Activated CD8-positive, alpha-beta T cell treated with anti-CD3 and anti-CD28 coated beads for 36 hours (primary cell): ENCODE data around the gene EXOC4. TPM values are rescaled to one million over a fixed set of nuclear protein-coding genes. Genes with fewer than 3 reads are reported as not detected.

ENCODE experiments used
- ATAC-seq: fragments of 200-7000 bp; cut with Tn5 transposase; one replicate; pipeline ENCODE4 v1.10.0; 2021; ENCODE audit warnings: mild to moderate bottlenecking, moderate library complexity
- CTCF ChIA-PET: fragments of 350-600 bp; sonication (Branson Sonifier 250); formaldehyde crosslinking; loops from one replicate; lab custom pipeline; 2021; ENCODE audit warnings: antibody characterized with exemption; lab: Charles Lee
- POLR2A ChIA-PET: fragments of 350-600 bp; sonication (Branson Sonifier 250); formaldehyde crosslinking; loops from one replicate; lab custom pipeline; 2021; ENCODE audit warnings: antibody characterized with exemption; lab: Charles Lee
- DNase-seq: peaks from one replicate; pipeline ENCODE4 v3.0.0-alpha.2; 2020
- H3K27ac Mint-ChIP-seq: one replicate; pipeline ENCODE4 v1.8.0; 2021; ENCODE audit warnings: mild to moderate bottlenecking, mixed read lengths
- H3K27me3 Mint-ChIP-seq: one replicate; pipeline ENCODE4 v1.8.0; 2021; ENCODE audit warnings: mixed read lengths
- H3K36me3 Mint-ChIP-seq: one replicate; pipeline ENCODE4 v1.8.0; 2021; ENCODE audit warnings: low read depth, mixed read lengths
- H3K4me1 Mint-ChIP-seq: one replicate; pipeline ENCODE4 v1.8.0; 2021; ENCODE audit warnings: low read depth, mixed read lengths
- H3K4me3 Mint-ChIP-seq: one replicate; pipeline ENCODE4 v1.8.0; 2021; ENCODE audit warnings: mild to moderate bottlenecking, moderate library complexity, mixed read lengths
- H3K9me3 Mint-ChIP-seq: one replicate; pipeline ENCODE4 v1.8.0; 2021; ENCODE audit warnings: mixed read lengths
- intact Hi-C: fragments of 100-400 bp; cut with micrococcal nuclease; formaldehyde crosslinking; loops from one replicate; pipeline ENCODE4 v1.10.0; 2022
- total RNA-seq, 2 experiments: library from RNA; stranded (reverse); gene quantifications; one replicate each; pipeline ENCODE4 v1.2.3, GENCODE V29; 2021
- TF ChIP-seq, protein P1 (sequence below): fragments of 200-600 bp; IDR thresholded peaks from one replicate; pipeline ENCODE4 v1.8.0; 2022; ENCODE audit warnings: antibody characterized with exemption, mild to moderate bottlenecking

Gene EXOC4
- total RNA-seq, 2 experiments from 2014 or later: 54.1 to 61.7 TPM

DNA sequence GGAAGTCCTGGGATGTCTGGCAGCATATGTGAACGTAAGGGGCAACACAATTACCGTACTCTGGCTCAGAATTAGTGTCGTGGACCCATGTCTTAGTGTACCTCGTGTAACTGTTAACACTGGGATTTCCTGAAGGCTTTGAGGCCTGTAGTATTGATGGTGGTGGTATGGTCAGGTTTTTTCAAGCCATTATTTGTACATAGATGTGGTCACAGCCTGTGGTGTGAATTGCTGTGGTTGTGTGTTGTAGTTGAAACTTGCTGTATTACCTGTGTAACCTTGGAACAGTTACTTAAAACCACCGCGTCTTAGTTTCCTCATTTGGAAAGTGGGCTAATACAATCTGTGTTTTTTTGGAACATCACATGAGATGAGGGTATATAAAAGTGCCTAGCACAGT, 5.3 kb downstream of the EXOC4 start:
- intact Hi-C loops: no loop called here
- Mint-ChIP-seq H3K27me3 (no peaks in the 10 kb centered on the region), H3K4me3 (no peak overlapping the region), H3K4me1 (peaks cover 39% of the 10 kb centered on the region), H3K27ac (peak overlapping the region; percentile 37), H3K9me3 (no peaks in the 10 kb centered on the region), H3K36me3 (peaks cover 28% of the 10 kb centered on the region)
- ChIA-PET POLR2A (no interaction called here), CTCF (no interaction called here)
- TF ChIP-seq, protein P1, sequence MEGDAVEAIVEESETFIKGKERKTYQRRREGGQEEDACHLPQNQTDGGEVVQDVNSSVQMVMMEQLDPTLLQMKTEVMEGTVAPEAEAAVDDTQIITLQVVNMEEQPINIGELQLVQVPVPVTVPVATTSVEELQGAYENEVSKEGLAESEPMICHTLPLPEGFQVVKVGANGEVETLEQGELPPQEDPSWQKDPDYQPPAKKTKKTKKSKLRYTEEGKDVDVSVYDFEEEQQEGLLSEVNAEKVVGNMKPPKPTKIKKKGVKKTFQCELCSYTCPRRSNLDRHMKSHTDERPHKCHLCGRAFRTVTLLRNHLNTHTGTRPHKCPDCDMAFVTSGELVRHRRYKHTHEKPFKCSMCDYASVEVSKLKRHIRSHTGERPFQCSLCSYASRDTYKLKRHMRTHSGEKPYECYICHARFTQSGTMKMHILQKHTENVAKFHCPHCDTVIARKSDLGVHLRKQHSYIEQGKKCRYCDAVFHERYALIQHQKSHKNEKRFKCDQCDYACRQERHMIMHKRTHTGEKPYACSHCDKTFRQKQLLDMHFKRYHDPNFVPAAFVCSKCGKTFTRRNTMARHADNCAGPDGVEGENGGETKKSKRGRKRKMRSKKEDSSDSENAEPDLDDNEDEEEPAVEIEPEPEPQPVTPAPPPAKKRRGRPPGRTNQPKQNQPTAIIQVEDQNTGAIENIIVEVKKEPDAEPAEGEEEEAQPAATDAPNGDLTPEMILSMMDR: no peak
- DNase-seq (no peak), ATAC-seq (no peak)

DNA sequence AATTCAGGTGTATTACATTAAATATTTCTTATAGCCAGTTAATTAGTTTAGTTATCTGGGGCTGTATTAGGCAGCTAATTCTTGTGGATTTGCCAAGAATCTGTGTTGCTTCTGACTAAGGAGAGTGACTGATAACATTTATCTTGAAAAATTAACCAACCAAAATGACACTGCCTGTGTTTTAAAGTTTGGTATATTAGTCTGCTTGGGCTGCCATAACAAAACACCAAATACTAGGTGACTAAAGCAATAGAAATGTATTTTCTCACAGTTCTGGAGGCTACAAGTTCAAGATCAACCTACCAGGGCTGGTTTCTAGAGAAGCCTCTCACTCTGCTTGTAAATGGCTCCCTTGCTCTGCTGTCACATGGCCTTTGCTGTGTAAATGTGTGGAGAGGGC, 12.9 kb downstream of the EXOC4 start:
- POLR2A ChIA-PET: no interaction called here
- no peak overlapping the region for H3K4me3 Mint-ChIP-seq
- intact Hi-C loops: no loop called here

DNA sequence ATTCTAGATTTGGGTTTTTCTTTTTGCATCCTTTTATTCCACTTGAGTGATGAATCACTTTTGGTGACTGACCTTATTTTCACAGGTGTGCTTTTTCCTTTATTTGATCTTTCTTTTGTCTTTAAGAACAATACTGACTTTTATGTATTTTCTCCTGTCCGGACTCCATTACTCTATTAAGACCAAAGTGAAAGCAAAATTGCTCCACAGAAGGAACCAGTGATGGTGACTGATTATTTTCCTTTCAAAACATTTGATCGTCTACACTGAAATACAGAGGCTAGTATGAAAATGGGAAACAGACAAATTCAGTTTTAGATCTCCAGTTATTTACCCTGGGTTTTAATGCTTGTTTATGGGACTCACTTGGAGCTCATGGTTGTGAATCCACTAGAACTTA, 15.5 kb downstream of the EXOC4 start:
- H3K27me3 Mint-ChIP-seq: no peaks in the 10 kb centered on the region

More for the DNA sequence above, 12.9 kb downstream of the EXOC4 start:
- H3K36me3 Mint-ChIP-seq: peaks cover 12% of the 10 kb centered on the region
- DNase-seq (no peak), ATAC-seq (no peak)
- H3K27ac Mint-ChIP-seq: no peak overlapping the region
- no peaks in the 10 kb centered on the region for H3K27me3 Mint-ChIP-seq
- TF ChIP-seq, protein P1: no peak
- CTCF ChIA-PET: no interaction called here
- H3K9me3 Mint-ChIP-seq: no peaks in the 10 kb centered on the region
- H3K4me1 Mint-ChIP-seq: peaks cover 28% of the 10 kb centered on the region

DNA sequence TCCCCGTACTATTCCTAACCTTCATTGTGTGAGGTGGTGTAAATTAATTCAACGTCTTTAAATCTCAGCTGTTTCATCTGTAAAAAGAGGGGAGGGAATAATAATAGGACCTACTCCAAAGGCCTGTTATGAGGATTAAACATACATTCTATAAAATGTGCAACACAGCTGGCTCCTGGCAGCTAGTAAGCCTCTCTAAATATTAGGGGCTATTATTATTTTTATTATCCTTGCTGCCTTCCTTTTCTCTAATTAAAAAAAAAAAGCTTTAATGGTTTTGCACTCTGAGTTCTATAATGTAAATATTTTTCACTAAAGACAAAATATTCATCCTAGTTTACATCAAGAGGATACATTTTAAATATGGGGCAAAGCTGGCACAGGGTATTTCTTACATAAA, 19.5 kb downstream of the EXOC4 start:
- CTCF ChIA-PET: interaction anchor here (1.5 kb wide), 2 partner anchors 10 to 22 kb away, joined by 3 read pairs; no protein-coding TSS in a partner anchor
- no peak overlapping the region for H3K4me3 Mint-ChIP-seq
- H3K4me1 Mint-ChIP-seq: peaks cover 20% of the 10 kb centered on the region

More for the DNA sequence above, 15.5 kb downstream of the EXOC4 start:
- ATAC-seq (no peak), DNase-seq (no peak)
- peaks cover 6% of the 10 kb centered on the region for H3K36me3 Mint-ChIP-seq
- no peaks in the 10 kb centered on the region for H3K9me3 Mint-ChIP-seq
- no peak overlapping the region for H3K4me3 Mint-ChIP-seq
- TF ChIP-seq, protein P1: no peak
- intact Hi-C loops: no loop called here
- H3K27ac Mint-ChIP-seq: no peak overlapping the region
- ChIA-PET CTCF (no interaction called here), POLR2A (no interaction called here)
- peaks cover 25% of the 10 kb centered on the region for H3K4me1 Mint-ChIP-seq

DNA sequence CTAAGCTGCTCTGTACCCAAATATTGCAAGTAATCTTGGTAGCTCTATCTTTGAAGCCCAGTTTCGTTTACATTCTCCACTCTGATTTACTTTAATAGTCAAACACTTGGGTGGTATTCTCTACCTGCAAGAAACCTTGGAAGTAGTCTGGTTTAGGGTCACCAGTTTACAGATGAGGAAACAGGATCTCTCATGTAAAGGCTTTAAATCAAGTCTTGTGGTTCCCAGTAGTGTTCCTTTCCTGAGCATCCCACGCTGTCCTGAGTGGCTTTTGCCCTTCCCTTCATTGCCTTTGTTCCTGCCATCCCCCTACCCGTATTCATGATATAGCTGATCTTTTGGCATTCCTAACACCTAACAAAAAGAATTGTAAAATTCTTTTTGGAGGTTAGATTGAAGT, 20.3 kb downstream of the EXOC4 start:
- peaks cover under 1% of the 10 kb centered on the region for H3K9me3 Mint-ChIP-seq
- peaks cover 12% of the 10 kb centered on the region for H3K4me1 Mint-ChIP-seq
- H3K27me3 Mint-ChIP-seq: no peaks in the 10 kb centered on the region
- H3K27ac Mint-ChIP-seq: no peak overlapping the region
- ChIA-PET POLR2A (no interaction called here), CTCF (interaction anchor here (0.8 kb wide), 1 partner anchor 11 kb away, joined by 3 read pairs; no protein-coding TSS in a partner anchor)
- no peak overlapping the region for H3K4me3 Mint-ChIP-seq
- intact Hi-C loops: no loop called here
- ATAC-seq (no peak), DNase-seq (no peak)
- TF ChIP-seq, protein P1: no peak
- peaks cover 31% of the 10 kb centered on the region for H3K36me3 Mint-ChIP-seq

More for the DNA sequence above, 19.5 kb downstream of the EXOC4 start:
- H3K9me3 Mint-ChIP-seq: no peaks in the 10 kb centered on the region
- H3K27me3 Mint-ChIP-seq: no peaks in the 10 kb centered on the region
- TF ChIP-seq, protein P1: no peak
- POLR2A ChIA-PET: no interaction called here
- intact Hi-C loops: no loop called here
- no peak overlapping the region for H3K27ac Mint-ChIP-seq
- ATAC-seq: no peak
- peaks cover 27% of the 10 kb centered on the region for H3K36me3 Mint-ChIP-seq
- DNase-seq: no peak
